Fibroblast of villous mesenchyme (primary cell): ENCODE data around the gene FGF13. TPM values are rescaled to one million over a fixed set of nuclear protein-coding genes. Genes with fewer than 3 reads are reported as not detected.

ENCODE experiments used
- DNase-seq: peaks from one replicate; pipeline ENCODE4 v3.0.0-alpha.2; 2010; ENCODE audit warnings: low read depth
- H3K4me3 ChIP-seq: 2 replicates; pipeline ENCODE4 v1.5.1; 2011; ENCODE audit warnings: low read depth, mild to moderate bottlenecking, low read length
- CTCF ChIP-seq: IDR thresholded peaks from 2 replicates; pipeline ENCODE4 v1.5.1; 2012; ENCODE audit warnings: low read depth, mild to moderate bottlenecking, low read length; ENCODE audit not compliant: insufficient read depth
- small RNA-seq: library from RNA; depleted of rRNA; stranded (forward); fragments of <200 nt; gene quantifications from one replicate; pipeline ENCODE3, GENCODE V24; 2012
- total RNA-seq: library from RNA; depleted of rRNA; stranded (reverse); fragments of >200 nt; gene quantifications from 2 replicates; pipeline ENCODE4 v1.2.3, GENCODE V29; 2012

Gene FGF13
- total RNA-seq, 1 donor, result not detected

GRCh38 chrX:138638996-138639395 lies 72.5 kb downstream of the FGF13 start:
- TF ChIP-seq CTCF, result no peak
- DNase-seq, result no peak
- H3K4me3 ChIP-seq, result no peak overlapping the region

Small RNAs within 50 kb of the gene (small RNA-seq; reads per million reads assigned to genes)
- gene AL031386.1 (not detected), gene MIR504 (not detected)
